T1000 (cell line): ENCODE measurements around the gene MIAT.
"Not testable (repeated sequence)": the region's sequence is repeated elsewhere in the genome, so short reads cannot be mapped to it uniquely, and the experiment has no call there.

ENCODE experiments used
- DNase-seq: peaks from one replicate; lab custom pipeline; 2025; ENCODE audit warnings: mixed read lengths; lab: John Stamatoyannopoulos, UW

Gene MIAT

DNA sequence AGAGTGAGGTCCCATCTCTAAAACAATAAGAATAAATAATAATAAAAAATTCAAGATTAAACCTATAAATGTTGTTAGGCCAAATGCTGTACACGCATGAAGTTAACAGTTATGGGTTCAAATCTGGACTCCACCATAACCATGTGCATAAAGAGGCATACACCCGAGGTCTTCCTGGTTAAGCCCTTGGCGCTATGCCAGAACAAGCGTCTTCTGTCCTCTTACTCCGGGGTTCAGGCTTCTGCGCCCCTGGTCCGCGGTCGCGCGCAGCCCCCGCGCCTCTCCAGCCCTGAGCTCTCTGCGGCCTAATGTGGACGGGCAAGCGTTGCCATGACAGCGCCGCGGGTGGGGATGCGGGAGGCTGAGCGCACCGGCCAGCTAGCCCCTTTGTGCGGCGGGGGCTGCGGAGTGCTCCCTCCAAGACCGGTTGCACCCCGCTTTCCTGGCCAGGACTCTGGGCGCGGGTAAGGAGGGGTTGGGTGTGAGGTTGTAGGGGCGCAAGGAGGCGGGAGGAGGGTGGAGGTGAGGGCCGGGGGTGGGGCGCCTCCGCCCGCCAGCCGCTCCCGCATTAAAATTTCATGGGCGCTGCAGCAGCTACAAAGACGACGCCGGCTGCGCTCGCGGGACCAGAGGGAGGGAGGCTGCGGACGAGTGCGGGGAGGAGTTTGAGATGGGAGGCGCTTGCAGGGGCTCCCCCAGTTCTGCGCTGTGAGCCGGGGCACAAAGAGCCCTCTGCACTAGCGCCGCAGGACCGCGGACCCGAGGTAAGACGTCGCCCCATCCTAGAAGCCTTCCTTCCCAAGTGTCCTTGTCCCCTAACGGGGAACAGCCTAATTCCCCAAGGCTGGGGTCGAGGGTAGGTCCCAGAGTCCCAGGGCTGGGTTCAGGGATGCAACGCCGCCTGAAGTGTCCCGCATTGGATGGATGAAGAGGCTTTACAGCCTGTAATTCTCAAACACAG, at the start of gene MIAT:
TSS of gene MIAT (plus strand) at position 698 of the 961 bp plus-strand sequence.
- DNase-seq, result no peak

DNA sequence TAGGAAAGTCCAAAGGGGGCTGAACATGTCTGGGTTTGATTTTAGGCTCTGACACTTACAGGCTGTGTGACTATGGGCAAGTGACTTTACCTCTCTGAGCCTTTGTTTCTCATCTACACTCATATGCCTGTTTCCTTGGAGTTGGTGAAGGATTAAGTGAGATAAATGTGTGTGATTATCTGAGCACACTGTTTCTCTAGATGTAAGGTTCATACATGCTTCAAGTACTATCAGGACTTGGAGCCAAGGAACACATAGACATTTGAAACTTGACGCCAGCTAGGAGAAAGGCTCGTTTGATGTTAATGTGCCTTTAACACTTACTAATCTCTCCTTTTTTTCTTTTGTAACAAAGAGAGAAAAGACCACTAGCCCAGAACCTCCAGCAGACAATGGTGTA, 49.3 kb upstream of the MIAT start:
- no peak for DNase-seq

GRCh38 chr22:26609287-26609686, 48.1 kb upstream of the MIAT start:
- DNase-seq, result no peak

DNA sequence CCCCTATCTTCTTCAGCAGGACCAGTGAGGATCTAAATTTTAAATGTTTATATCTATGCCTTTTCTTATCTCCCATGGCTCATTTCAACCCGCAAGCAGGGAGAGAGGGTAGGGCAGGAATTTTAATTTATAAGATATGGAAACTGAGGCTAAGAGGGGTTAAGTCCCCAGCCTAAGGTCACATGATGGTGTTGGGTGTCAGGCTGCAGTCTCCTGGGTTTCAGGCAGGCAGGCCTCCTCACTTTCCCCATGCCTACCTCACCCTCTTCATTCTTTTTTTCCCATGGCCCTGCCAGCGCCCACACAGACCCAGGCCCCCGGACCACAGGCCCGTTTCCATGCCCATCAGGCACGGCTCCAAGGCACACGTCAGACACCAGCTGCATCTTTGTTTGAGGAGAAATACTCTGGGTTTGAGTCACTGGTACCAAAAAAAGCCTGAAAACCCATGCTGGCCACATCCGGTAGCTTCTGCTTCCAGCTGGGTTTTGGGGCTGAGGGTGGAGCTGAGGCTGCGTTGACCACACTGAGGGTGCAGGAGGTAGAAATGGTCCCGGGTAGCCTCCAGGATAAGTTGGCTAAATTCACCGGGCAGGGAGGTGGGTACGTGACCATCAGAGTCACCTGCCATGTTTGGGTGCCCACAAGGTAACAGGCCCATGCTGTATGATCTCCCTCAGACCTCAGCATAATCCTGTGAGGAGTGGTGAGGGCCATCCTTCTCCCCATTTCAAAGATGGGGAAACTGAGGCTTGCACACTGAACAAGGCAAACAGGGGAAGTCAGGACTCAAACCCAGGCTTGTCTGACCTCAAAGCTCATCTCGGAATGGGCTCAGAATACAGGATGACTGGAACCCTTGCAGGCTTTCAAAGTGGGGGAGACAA, 47.1 kb upstream of the MIAT start:
- DNase-seq, result peak; percentile 20

GRCh38 chr22:26610996-26611395, 46.4 kb upstream of the MIAT start:
- no peak for DNase-seq

- DNase-seq, result no peak
Observed at GRCh38 chr22:26612652-26613051, 44.7 kb upstream of the MIAT start.

DNA sequence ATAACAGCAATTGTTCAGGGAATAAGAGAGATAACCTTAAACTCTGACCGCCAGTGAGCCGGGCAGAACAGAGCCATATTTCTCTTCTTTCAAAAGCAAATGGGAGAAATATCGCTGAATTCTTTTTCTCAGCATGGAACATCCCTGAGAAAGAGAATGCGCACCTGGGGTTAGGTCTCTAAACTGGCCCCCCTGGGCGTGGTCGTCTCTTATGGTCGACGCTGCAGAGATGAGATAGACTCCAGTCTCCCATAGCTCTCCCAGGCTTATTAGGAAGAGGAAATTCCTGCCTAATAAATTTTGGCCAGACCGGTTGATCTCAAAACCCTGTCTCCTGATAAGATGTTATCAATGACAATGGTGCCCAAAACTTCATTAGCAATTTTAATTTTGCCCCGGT, 43.6 kb upstream of the MIAT start:
- DNase-seq, result not testable (repeated sequence)

DNA sequence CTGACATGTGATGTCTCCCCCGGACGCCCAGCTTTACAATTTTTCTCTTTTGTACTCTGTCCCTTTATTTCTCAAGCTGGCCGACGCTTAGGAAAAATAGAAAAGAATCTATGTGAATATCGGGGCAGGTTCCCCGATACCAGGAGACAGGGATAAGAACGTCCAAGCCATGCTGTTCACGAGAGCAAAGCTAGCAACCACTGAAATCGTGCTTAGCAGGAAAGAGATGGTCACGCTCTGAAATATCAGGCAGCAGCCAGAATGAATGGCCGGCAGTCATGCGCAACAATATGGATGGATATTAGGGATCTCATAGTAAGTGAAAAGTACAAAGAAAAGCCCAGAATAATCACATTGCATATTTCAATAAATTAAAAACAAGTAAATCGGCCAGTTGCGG, 43.1 kb upstream of the MIAT start:
- DNase-seq, result no peak

- no peak for DNase-seq
Observed at GRCh38 chr22:26615149-26615548, 42.2 kb upstream of the MIAT start.

GRCh38 chr22:26615830-26616435, 41.5 kb upstream of the MIAT start:
- DNase-seq, result no peak

DNA sequence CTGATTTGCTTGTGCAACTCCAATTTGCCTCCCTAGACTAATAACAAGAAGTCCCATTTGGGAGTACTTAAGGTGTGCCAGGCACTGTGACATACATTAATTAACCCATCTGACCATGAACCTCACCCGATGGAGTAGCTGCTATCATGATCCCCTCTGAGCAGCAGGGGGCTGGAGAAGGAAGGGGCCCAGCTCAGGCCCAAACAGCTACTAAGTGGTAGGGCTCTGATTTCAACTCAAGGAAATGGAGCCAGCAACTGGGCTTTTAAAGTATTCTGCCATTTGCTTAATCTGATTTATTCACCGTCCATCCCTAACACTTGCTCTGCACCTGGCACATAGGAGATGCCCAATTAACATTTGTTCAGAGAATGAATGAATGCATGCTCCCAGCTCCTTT, 40.7 kb upstream of the MIAT start:
- no peak for DNase-seq

DNA sequence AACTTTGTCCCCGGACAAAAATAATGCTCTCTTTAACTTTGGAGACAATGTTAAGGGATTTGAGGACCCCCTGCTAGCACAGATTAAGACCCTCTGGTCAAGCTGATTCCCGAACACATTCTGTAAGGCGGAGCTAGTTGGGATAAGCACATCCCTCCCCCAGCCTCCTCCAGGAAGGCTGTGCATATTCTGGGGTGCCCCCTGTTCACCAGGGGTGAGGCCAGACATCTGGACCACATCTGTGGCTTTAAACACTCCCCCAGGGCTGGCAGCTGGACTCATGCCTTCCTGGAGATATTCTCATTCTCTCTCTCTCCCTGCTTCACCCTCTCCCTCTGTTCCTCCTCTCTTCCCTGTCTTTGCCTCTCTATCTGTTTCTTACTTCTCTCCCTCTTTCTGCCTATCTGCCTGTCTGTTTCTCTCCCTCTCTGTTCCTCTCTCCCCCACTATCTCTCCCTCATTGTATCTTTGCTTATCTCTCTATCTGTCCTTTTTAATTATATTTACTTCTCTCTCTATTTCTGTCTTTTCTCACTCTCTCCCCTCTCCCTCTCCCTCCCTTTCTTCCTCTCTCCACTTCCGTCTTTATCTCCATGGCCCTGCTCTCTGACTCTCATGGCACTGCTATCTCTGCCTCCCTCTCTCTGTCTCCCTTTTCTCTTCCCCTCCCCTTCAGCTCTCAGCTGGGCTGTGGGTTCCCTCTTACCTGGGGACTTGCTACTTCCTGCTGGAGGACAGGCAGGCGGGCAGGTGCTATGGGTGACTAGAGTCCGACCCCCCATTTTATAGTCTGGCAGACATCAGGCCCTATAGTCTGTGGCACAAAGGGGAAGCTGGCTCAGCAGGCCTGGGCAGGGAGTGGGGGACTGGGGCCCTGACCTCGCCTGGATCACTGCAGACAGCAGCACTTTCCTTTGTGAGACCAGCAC, 39.9 kb upstream of the MIAT start, which contains the start of gene CRYBB1:
TSS of gene CRYBB1 (minus strand) at position 757 of the 929 bp plus-strand sequence. CDS start 1,708 bp downstream, outside the sequence.
- DNase-seq, result no peak

- DNase-seq, result no peak
Observed at GRCh38 chr22:26618455-26618854, 38.9 kb upstream of the MIAT start.

DNA sequence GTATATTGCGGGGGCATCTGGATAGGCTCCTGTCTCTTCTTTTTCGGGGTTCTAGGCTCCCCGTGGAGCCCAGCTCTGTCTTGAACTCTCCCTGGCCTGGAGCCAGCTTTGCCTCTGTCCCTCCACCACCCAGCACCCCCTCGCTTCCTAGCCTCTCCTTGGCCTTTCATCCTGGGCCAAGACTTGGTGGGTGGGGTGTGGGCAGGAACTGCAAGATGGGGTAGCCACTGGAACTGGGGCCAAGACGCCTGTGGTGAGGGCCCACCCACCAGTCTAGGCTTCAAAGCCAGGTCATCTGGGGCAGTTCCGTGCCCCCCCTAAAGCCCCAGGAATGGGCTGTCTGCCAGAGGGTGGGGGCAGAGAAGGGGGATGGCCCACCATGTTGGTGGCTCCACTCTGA, 37.9 kb upstream of the MIAT start:
- no peak for DNase-seq

GRCh38 chr22:26620197-26620596, 37.2 kb upstream of the MIAT start:
- no peak for DNase-seq

GRCh38 chr22:26621663-26622062, 35.7 kb upstream of the MIAT start, which contains the start of gene CRYBA4:
Gene CRYBA4 (plus strand): TSS chr22:26621963. CDS start chr22:26622597, 634 bp downstream.
- DNase-seq, result no peak

DNA sequence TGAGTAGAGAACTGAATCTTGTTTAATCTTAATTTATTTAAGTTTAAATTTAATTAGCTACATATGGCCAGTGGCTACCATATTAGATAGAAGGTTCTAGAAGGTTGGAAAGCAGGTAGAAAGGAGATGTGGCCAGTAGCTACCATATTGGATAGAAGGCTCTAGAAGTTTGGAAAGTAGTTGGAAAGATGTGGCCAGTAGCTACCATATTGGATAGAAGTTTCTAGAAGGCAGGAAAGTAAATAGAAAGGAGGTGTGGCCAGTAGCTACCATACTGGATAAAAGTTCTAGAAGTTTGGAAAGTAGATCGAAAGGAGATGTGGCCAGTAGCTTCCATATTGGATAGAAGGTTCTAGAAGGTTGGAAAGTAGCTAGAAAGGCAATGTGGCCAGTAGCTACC, 33.4 kb upstream of the MIAT start:
- DNase-seq, result no peak

DNA sequence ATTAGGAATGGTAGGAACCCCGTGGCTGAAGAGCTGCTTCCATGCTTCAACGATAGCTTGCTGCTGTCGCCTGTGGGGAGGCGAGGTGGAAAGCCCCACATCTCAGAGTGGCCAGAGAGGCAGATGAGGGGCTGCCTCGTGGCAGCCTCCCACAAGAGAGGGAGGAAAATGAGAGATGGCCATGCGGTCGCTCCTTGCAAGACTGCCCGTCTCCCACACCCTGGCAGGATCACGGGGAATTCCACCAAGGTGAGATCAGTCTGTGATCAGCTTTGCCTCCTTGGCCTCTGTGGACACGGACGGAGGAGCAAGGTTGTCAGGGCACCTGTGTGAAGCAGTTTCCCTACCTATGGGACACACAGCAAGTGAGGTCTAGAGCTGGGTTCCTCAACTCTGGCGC, 32.6 kb upstream of the MIAT start:
- DNase-seq, result no peak

- no peak for DNase-seq
Observed at GRCh38 chr22:26629988-26630761, 27.2 kb upstream of the MIAT start.

DNA sequence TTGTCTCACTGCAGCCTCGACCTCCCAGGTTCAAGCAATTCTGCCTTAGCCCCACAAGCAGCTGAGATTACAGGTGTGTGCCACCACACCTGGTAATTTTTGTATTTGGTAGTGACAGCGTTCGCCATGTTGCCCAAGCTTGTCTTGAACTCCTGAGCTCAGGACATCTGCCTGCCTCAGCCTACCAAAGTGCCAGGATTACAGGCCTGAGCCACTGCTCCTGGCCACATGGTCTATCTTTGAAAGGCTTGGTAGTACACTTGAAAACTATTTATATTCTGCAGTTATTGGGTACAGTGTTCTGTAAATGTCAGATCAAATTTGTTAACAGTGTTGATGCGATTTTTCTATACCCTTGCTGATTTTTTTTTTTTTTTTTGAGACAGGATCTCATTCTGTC, 26.1 kb upstream of the MIAT start:
- no peak for DNase-seq
